Esophagus mucosa (tissue), 1 donor: ENCODE data around the gene CDC42EP4. TPM values are rescaled to one million over a fixed set of nuclear protein-coding genes. Genes with fewer than 3 reads are reported as not detected.
"Not testable (repeated sequence)": the region's sequence is repeated elsewhere in the genome, so short reads cannot be mapped to it uniquely, and the experiment has no call there.

ENCODE experiments used
- ATAC-seq: fragments of 200-7000 bp; cut with Tn5 transposase; one replicate; pipeline ENCODE4 v1.9.1; 2020
- total RNA-seq: library from RNA; stranded (reverse); gene quantifications from one replicate; pipeline ENCODE4 v1.2.4, GENCODE V29; 2023
- donor health status: DM: yes; HTN: yes; CAD: no.

Gene CDC42EP4
- total RNA-seq, 1 donor from 2014 or later: 25.9 TPM

DNA sequence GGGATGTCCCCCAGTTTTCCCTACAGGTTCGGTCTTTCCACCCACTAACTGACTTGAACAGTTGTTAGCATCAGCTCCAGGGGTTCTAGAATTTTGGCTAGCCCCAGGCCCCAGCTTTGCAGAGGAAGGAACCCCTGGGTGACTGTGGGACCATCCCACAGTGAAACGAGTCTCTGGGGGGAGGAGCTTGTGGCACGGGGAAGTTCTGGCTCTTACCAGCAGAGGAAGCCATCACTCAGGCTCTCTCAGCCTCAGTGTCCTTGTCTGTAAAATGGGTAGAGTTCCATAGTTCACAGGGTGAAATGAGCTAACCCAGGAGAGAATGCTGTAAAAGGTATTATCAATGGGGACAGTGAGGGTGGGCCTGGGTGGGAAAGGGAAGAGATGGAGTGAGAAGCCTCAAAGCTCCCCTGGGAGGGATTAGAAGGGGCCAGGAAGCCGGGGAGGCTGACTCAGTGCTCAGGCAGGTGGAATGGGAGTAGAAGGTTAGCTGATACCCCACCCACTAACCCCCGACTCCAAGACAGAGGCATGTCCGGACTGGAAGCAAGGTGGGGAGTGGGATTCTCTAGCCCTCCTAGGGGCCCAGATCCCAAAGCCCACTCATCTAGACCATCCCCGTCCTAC lies 30.9 kb upstream of the CDC42EP4 start:
- ATAC-seq: no peak

- ATAC-seq: peak; percentile 31
Measured at GRCh38 chr17:73342050-73342522, 30.3 kb upstream of the CDC42EP4 start.

- ATAC-seq: peak; percentile 36
Measured at GRCh38 chr17:73341350-73342049, 29.7 kb upstream of the CDC42EP4 start.

GRCh38 chr17:73340093-73340596 lies 28.3 kb upstream of the CDC42EP4 start:
- peak; percentile 88 for ATAC-seq

- ATAC-seq: no peak
Measured at GRCh38 chr17:73338566-73339197, 26.9 kb upstream of the CDC42EP4 start.

DNA sequence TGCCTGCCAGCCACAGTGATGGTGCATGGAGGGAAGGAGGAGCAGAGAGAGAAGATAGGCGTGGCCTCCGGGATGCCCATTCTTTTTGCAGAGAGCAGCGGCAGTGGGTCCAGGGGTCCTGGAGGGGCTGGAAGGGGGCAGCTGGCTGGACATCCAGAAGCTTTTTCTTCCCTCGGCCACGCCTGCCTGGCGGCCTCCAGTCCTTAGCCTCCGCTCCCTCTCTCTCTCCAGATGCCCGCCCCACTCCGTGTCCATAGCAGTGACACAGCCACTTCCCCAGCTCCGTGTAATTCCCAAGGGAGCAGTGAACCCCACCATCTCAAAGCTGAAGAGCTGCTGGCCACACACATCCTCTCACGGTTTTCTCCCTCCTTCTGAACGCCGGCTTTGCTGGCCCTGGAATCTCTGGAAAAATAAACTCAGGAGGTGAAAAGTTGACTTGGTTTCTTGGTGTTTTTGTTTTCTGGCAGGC lies 26.3 kb upstream of the CDC42EP4 start:
- ATAC-seq: no peak

GRCh38 chr17:73337330-73337710 lies 25.5 kb upstream of the CDC42EP4 start:
- ATAC-seq: no peak

DNA sequence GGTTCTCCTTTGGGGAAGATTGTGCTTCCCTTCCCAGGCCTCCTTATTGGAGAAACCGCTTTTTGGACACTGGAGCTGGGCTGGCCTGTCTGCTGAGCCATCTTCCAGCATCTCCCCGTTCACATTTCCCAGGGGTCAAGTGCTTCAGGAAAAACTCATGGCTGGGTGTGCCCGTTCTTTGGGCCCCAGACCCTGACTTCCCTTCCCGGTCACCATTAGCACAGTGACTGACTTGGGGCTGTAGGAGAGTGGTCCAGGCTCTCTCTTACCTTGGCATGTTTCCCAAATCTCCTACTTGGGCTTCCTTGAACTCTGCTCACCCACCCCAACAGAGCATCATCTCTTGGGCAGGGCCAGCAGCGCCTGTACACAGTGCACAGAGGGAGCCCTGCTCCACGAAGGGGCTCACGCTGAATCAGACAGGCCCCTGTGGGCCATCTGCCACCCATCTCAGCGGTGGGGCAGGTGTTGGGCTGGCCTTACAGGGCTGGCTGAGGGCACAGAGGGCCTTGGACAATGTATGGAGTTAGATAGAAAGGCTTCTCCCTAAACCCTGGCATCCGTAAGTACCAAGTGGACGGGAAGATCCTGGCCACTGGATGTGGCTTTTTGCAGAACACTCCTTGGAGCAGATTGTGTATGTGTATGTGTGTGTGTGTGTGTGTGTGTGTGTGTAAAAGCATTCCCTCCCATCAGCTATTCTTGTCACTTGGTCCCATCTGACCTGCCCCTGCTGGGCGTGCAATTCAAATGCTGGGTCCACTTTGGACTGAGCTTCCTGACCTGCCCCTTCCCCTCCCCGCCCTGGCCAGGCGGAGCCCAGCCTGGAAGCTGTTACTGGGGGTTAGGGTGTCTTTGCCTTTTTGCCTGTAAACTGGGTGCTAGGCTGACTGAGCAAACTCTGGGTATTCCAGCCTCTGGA lies 24.9 kb upstream of the CDC42EP4 start:
- no peak for ATAC-seq

GRCh38 chr17:73335591-73336407 lies 24.0 kb upstream of the CDC42EP4 start:
- ATAC-seq: peak; percentile 76

DNA sequence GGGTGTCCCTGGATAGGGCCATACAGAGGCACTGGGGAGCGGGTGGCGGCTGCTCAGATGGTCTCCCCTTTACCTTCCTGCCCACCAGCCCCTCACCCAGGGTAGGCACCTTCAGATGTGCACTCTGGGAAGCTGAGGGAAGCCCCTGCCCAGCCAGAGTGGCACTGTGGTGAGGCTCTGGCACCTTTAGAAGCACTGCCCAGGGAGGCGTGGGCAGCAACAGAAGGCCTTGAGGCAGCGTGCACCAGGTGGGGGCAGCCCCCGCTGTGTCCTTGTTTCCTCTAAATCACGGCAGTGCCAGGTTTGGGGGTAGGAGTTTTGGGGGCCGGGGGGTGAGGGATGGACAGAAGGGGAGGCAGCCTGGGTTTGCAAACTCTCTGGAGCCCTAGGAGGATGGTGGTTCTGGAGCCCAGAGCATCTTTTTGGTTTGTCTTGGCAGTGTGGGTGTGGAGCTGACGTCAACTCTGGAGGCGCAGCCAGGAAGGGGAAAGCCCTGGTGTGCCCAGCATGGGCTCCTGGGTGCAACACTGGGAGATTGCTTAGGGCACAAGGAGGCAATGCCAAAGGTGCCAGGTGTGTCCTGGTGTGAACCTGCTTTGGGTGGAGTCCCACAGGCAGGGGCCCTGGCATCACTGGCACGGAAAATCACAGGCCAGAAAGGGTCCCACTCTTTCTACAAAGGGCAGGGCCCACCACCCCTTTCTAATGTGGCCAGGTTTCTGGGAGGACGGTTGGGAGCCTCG lies 23.1 kb upstream of the CDC42EP4 start:
- peak; percentile 74 for ATAC-seq

GRCh38 chr17:73333445-73333844 lies 21.6 kb upstream of the CDC42EP4 start:
- ATAC-seq: not testable (repeated sequence)

- no peak for ATAC-seq
Measured at GRCh38 chr17:73331060-73331459, 19.3 kb upstream of the CDC42EP4 start.

DNA sequence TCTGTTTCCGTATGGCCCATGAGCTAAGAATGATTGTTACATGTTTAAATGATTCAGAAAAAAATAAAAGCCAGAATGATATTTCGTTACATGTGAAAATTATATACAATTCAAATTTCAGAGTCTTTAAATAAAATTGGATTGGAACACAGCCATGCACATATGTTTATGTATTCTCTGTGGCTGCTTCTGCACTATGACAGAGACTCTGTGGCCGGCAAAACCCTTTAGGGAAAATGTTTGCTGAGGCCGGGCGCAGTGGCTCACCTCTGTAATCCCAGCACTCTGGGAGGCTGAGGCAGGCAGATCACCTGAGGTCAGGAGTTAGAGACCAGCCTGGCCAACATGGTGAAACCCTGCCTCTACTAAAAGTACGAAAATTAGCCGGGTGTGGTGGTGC lies 15.9 kb upstream of the CDC42EP4 start:
- no peak for ATAC-seq

DNA sequence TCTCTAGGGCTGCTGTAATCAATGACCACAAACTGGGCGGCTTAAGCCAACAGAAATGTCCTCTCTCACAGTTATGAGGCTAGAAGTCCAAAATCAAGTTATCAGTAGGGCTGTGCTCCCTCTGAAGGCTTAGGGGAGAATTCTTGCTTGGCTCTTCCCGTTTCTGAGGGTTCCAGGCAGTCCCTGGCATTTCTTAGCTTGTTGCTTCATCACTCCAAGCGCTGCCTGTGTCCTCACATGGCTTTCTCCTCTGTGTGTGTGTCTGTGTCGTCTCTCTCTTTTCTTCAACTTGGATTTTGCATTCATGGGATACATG lies 13.7 kb upstream of the CDC42EP4 start:
- no peak for ATAC-seq

DNA sequence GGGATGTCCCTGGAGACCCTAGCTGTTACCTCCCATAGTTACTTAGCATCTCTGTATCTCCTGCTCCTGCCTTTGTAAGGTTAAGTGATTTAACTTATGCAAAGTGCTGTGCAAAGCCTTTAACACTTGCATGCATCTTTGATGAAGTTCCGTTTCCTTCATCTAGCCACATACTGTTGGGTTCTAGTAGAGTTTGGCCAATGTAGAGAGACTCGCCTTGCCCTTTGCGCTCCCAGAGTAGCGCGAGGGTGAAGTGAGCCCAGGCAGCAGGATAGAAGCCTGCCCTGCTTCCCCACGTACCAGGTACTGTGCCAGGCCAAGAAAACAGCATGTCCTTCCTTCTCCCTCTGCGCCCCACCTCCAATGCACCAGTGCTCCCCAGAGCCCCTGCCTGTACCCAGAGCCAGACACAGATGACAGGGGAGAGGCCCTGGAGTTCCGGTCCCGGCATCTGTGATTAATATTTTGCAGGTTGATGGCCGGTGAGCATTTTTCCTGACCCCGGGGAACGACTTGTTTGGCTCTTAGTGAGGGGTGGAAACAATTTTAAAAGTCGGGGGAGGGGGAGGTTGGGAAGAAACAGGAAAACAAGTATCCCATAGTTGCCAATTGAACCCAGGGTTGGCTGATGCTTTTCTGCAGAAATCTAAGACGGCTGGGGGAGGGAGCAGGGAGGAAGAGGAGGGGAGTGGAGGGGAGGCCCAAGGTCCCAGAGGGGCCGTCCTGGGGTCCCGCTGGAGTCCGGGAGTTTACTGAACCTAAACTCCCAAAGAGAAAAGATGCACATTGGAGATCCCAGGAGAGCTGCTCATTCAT lies 13.1 kb upstream of the CDC42EP4 start:
- ATAC-seq: no peak

- ATAC-seq: peak; percentile 62
Measured at GRCh38 chr17:73324160-73324475, 12.3 kb upstream of the CDC42EP4 start.

GRCh38 chr17:73323409-73324159 lies 11.8 kb upstream of the CDC42EP4 start:
- ATAC-seq: no peak

DNA sequence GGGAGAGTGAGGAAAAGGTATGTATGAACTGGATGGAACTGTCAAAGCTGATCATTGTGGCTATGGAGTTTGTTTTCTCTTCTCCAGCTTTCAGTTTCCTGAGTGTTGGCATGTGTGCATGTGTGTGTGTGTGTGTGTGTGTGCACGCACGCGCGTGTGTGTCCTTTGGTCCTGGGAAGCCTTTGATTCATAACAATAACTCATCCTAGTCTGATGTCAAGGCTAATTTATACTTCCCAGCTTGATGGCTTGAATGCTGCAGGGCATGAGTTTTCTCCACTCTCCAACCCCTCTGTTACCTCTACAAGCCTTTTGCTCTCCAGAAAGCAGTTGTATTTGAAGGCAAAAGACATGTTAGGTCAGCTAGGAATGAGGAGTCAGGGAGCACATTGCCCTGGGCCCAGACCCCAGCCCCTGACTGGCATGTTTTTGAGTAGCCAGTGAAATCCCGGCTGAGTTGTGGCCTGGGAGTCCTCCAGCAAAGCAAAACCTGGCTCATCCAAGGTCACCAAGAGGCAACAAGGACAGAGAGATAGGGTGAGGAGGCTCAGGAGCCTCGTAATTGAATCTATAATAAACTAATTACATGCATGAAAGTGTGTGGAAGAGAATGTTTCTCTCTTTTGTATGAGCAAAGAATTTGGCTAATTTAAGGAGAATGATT lies 8.9 kb upstream of the CDC42EP4 start:
- ATAC-seq: no peak

- ATAC-seq: no peak
Measured at GRCh38 chr17:73319766-73320165, 8.0 kb upstream of the CDC42EP4 start.
